Left renal pelvis (tissue), 4 donors: ENCODE data around the gene OTULIN. TPM values are rescaled to one million over a fixed set of nuclear protein-coding genes. Genes with fewer than 3 reads are reported as not detected.

Experiments
- DNase-seq, 4 donors: peaks; one replicate each; pipeline ENCODE4 v3.0.0-alpha.2; 2013; ENCODE audit warnings: low read depth in 4 of 4, low spot score in 3 of 4
- polyA plus RNA-seq, 4 donors: library from polyadenylated mRNA; unstranded; fragments of 120-200 nt; gene quantifications; one replicate each; pipeline ENCODE4 v1.2.1, GENCODE V29; 2013; ENCODE audit not compliant: insufficient read length in 4 of 4

The OTULIN gene
- polyA plus RNA-seq, 4 donors, result 16.2 to 24.2 (median 21.3) TPM

GRCh38 chr5:14738050-14738449 is 73.5 kb downstream of the OTULIN start:
- DNase-seq, result no peak

GRCh38 chr5:14739538-14739937 is 75.0 kb downstream of the OTULIN start:
- no peak for DNase-seq

- DNase-seq, result no peak
Measured at GRCh38 chr5:14739981-14740380, 75.5 kb downstream of the OTULIN start.

- no peak for DNase-seq
Measured at GRCh38 chr5:14741131-14741530, 76.6 kb downstream of the OTULIN start.

GRCh38 chr5:14741801-14742440 is 77.4 kb downstream of the OTULIN start:
- DNase-seq, result peak in 1 of 4 donors; percentile 35

- DNase-seq, result no peak
Measured at GRCh38 chr5:14742498-14742897, 78.0 kb downstream of the OTULIN start.

GRCh38 chr5:14743601-14744295 is 79.2 kb downstream of the OTULIN start:
- no peak for DNase-seq

GRCh38 chr5:14744296-14745187 is 80.0 kb downstream of the OTULIN start:
- no peak for DNase-seq

- DNase-seq, result no peak
Measured at GRCh38 chr5:14745188-14745563, 80.7 kb downstream of the OTULIN start.

- DNase-seq, result no peak
Measured at GRCh38 chr5:14745753-14746152, 81.2 kb downstream of the OTULIN start.

GRCh38 chr5:14748180-14748900 is 83.8 kb downstream of the OTULIN start:
- DNase-seq, result no peak

Other genes starting within 250 kb of the OTULIN start
- 10 to 100 TPM; 10.4 to 40.7 (median 14.7) TPM for gene OTULINL, start 82.9 kb upstream of the OTULIN start, polyA plus RNA-seq
- 10 to 100 TPM; 11.0 to 22.5 (median 15.8) TPM for gene ANKH, start 207.1 kb downstream of the OTULIN start, polyA plus RNA-seq